SH-SY5Y (cell line): Measurements from ENCODE around the gene GRID2.

Experiments
- GATA2 ChIP-seq: IDR thresholded peaks from 2 replicates; pipeline ENCODE4 v1.6.1; 2011; ENCODE audit warnings: mild to moderate bottlenecking, low read depth, low read length
- GATA3 ChIP-seq: IDR thresholded peaks from 2 replicates; pipeline ENCODE4 v1.6.1; 2011; ENCODE audit warnings: low read depth, mild to moderate bottlenecking, low read length, moderate library complexity

The GRID2 gene

GRCh38 chr4:92346289-92346688 is 42.5 kb downstream of the GRID2 start:
- no peak for TF ChIP-seq GATA2
- TF ChIP-seq GATA3 = no peak

- TF ChIP-seq GATA2 (no peak), GATA3 (no peak)
These were observed 54.2 kb downstream of the GRID2 start for GRCh38 chr4:92357966-92358365.

- TF ChIP-seq GATA3 = no peak
These were observed 55.7 kb downstream of the GRID2 start for GRCh38 chr4:92359491-92359890.

- no peak for TF ChIP-seq GATA2
- TF ChIP-seq GATA3 = no peak
These were observed 58.3 kb downstream of the GRID2 start for GRCh38 chr4:92362028-92362427.

GRCh38 chr4:92368653-92369052 is 64.9 kb downstream of the GRID2 start:
- TF ChIP-seq GATA2 (no peak), GATA3 (no peak)

- TF ChIP-seq GATA3 (no peak), GATA2 (no peak)
These were observed 77.8 kb downstream of the GRID2 start for GRCh38 chr4:92381616-92382015.

GRCh38 chr4:92382128-92382527 is 78.4 kb downstream of the GRID2 start:
- TF ChIP-seq GATA2 (no peak), GATA3 (no peak)

GRCh38 chr4:92387459-92388069 is 83.8 kb downstream of the GRID2 start:
- TF ChIP-seq GATA2 (no peak), GATA3 (no peak)

GRCh38 chr4:92399032-92399431 is 95.3 kb downstream of the GRID2 start:
- no peak for TF ChIP-seq GATA2
- TF ChIP-seq GATA3 = no peak

- TF ChIP-seq GATA3 (no peak), GATA2 (no peak)
These were observed 102.7 kb downstream of the GRID2 start for GRCh38 chr4:92406488-92406887.

- TF ChIP-seq GATA3 (no peak), GATA2 (no peak)
These were observed 118.2 kb downstream of the GRID2 start for GRCh38 chr4:92421920-92422319.

GRCh38 chr4:92433272-92433758 is 129.5 kb downstream of the GRID2 start:
- TF ChIP-seq GATA2 = no peak

- TF ChIP-seq GATA2 (no peak), GATA3 (no peak)
These were observed 141.4 kb downstream of the GRID2 start for GRCh38 chr4:92445127-92445526.

- no peak for TF ChIP-seq GATA3
- no peak for TF ChIP-seq GATA2
These were observed 143.6 kb downstream of the GRID2 start for GRCh38 chr4:92447255-92447905.

- no peak for TF ChIP-seq GATA2
These were observed 146.9 kb downstream of the GRID2 start for GRCh38 chr4:92450694-92451093.
